Measurements from ENCODE around the gene ZNF700. TPM values are rescaled to one million over a fixed set of nuclear protein-coding genes. Genes with fewer than 3 reads are reported as not detected.
"Not testable (repeated sequence)": the region's sequence is repeated elsewhere in the genome, so short reads cannot be mapped to it uniquely, and the experiment has no call there.

The ZNF700 gene
- total and polyA plus RNA-seq, 3 donors from 2014 or later = 9.0 to 26.1 (median 22.0) TPM

GRCh38 chr19:11927227-11927626 is 2.3 kb downstream of the ZNF700 start:
- Histone ChIP-seq H3K4me1 (peaks cover 21% of the 10 kb centered on the region), H3K27me3 (no peaks in the 10 kb centered on the region), H3K27ac (no peak overlapping the region), H3K4me3 (no peak overlapping the region), H3K9me3 (no peaks in the 10 kb centered on the region), H3K36me3 (ENCODE audit: low read depth, missing control alignments) (no peaks in the 10 kb centered on the region)
- DNase-seq = no peak
- intact Hi-C loops (cut with DNase I; ENCODE audit: low total_unique reads) = loop anchor here (10.0 kb wide), 1 partner anchor 58 kb away; no protein-coding TSS in a partner anchor
- WGBS, 2 donors = 85 to 94% methylated on average over 2 to 3 of the region's 3 CpGs
- TF ChIP-seq CTCF (IDR thresholded peaks at IDR 0.05) = no peak
- no peak for TF ChIP-seq POLR2A (IDR thresholded peaks at IDR 0.05)

- Histone ChIP-seq H3K4me1 (peaks cover 4% of the 10 kb centered on the region), H3K4me3 (no peak overlapping the region), H3K27me3 (no peaks in the 10 kb centered on the region), H3K27ac (no peak overlapping the region), H3K9me3 (no peaks in the 10 kb centered on the region), H3K36me3 (ENCODE audit: low read depth, missing control alignments) (no peaks in the 10 kb centered on the region)
- TF ChIP-seq POLR2A (IDR thresholded peaks at IDR 0.05) (no peak), CTCF (IDR thresholded peaks at IDR 0.05) (no peak)
- 86 to 91% methylated on average over 3 of the region's 3 CpGs for WGBS, 2 donors
- no peak for DNase-seq
- intact Hi-C loops (cut with DNase I; ENCODE audit: low total_unique reads) = no loop called here
Observed at GRCh38 chr19:11931051-11931450, 6.1 kb downstream of the ZNF700 start.

GRCh38 chr19:11931513-11931912 is 6.6 kb downstream of the ZNF700 start:
- H3K36me3 ChIP-seq (ENCODE audit: low read depth, missing control alignments) = no peaks in the 10 kb centered on the region
- TF ChIP-seq CTCF (IDR thresholded peaks at IDR 0.05) = no peak
- DNase-seq = no peak
- H3K4me3 ChIP-seq = no peak overlapping the region
- no peaks in the 10 kb centered on the region for H3K27me3 ChIP-seq
- intact Hi-C loops (cut with DNase I; ENCODE audit: low total_unique reads) = no loop called here
- H3K27ac ChIP-seq = no peak overlapping the region
- H3K4me1 ChIP-seq = no peaks in the 10 kb centered on the region
- WGBS, 2 donors = 91 to 98% methylated on average over 3 of the region's 3 CpGs
- no peaks in the 10 kb centered on the region for H3K9me3 ChIP-seq

GRCh38 chr19:11935829-11936228 is 10.9 kb downstream of the ZNF700 start:
- DNase-seq; H3K36me3 ChIP-seq (ENCODE audit: low read depth, missing control alignments); H3K27ac ChIP-seq; H3K4me1 ChIP-seq; H3K27me3 ChIP-seq; H3K9me3 ChIP-seq; H3K4me3 ChIP-seq; intact Hi-C loops (cut with DNase I; ENCODE audit: low total_unique reads): not testable (repeated sequence)
- 97 to 99% methylated on average over 3 of the region's 3 CpGs for WGBS, 2 donors

- intact Hi-C loops (cut with DNase I; ENCODE audit: low total_unique reads); DNase-seq; H3K36me3 ChIP-seq (ENCODE audit: low read depth, missing control alignments); H3K4me1 ChIP-seq; H3K27me3 ChIP-seq; H3K4me3 ChIP-seq; H3K9me3 ChIP-seq; H3K27ac ChIP-seq: not testable (repeated sequence)
- WGBS, 2 donors = 96 to 99% methylated on average over 3 of the region's 3 CpGs
Observed at GRCh38 chr19:11938383-11938782, 13.5 kb downstream of the ZNF700 start.

GRCh38 chr19:11941361-11941887 is 16.5 kb downstream of the ZNF700 start:
- WGBS, 2 donors = 99 to 100% methylated on average over 9 to 24 of the region's 29 CpGs
- H3K4me1 ChIP-seq; H3K36me3 ChIP-seq (ENCODE audit: low read depth, missing control alignments); H3K4me3 ChIP-seq; intact Hi-C loops (cut with DNase I; ENCODE audit: low total_unique reads); H3K27ac ChIP-seq; H3K27me3 ChIP-seq; DNase-seq; H3K9me3 ChIP-seq: not testable (repeated sequence)
